DOHH2 (cell line): Measurements from ENCODE around the gene KDM4F.
"Not testable (repeated sequence)": the region's sequence is repeated elsewhere in the genome, so short reads cannot be mapped to it uniquely, and the experiment has no call there.

Experiments
- H3F3A ChIP-seq: fragments of 200-600 bp; sonication (generic), shearing (Covaris generic); 2 replicates; pipeline ENCODE4 v1.6.0; 2016; ENCODE audit warnings: antibody characterized with exemption, mild to moderate bottlenecking; ENCODE audit not compliant: control insufficient read depth, insufficient read depth
- H3K27ac ChIP-seq: fragments of 200-600 bp; sonication (generic); 2 replicates; pipeline ENCODE4 v1.5.1; 2014; ENCODE audit warnings: low read depth, mild to moderate bottlenecking, low read length, moderate library complexity
- H3K27me3 ChIP-seq: fragments of 200-600 bp; sonication (generic); 2 replicates; pipeline ENCODE4 v1.6.1; 2014; ENCODE audit warnings: mild to moderate bottlenecking, low read length, mixed read lengths; ENCODE audit not compliant: control insufficient read depth
- H3K36me3 ChIP-seq: fragments of 200-600 bp; sonication (generic); 2 replicates; pipeline ENCODE4 v1.6.1; 2014; ENCODE audit warnings: mild to moderate bottlenecking, low read length, moderate library complexity, mixed read lengths; ENCODE audit not compliant: control insufficient read depth
- H3K4me1 ChIP-seq: fragments of 200-600 bp; sonication (generic); 2 replicates; pipeline ENCODE4 v1.6.1; 2014; ENCODE audit warnings: mild to moderate bottlenecking, low read length, mixed read lengths; ENCODE audit not compliant: control insufficient read depth
- H3K4me2 ChIP-seq: fragments of 200-600 bp; sonication (generic); 2 replicates; pipeline ENCODE4 v1.6.0; 2014; ENCODE audit warnings: mild to moderate bottlenecking, low read length, moderate library complexity
- H3K4me3 ChIP-seq: fragments of 200-600 bp; sonication (generic); 2 replicates; pipeline ENCODE4 v1.5.1; 2014; ENCODE audit warnings: mild to moderate bottlenecking, low read length, mixed read lengths
- H3K79me2 ChIP-seq: fragments of 200-600 bp; sonication (generic); 2 replicates; pipeline ENCODE4 v1.6.1; 2014; ENCODE audit warnings: mild to moderate bottlenecking, low read length, mixed read lengths; ENCODE audit not compliant: control insufficient read depth
- H3K9me2 ChIP-seq: fragments of 200-600 bp; sonication (generic); replicated peaks from 2 replicates; pipeline ENCODE4 v1.6.1; 2014; ENCODE audit warnings: mild to moderate bottlenecking, low read length, mixed read lengths; ENCODE audit not compliant: control insufficient read depth
- H3K9me3 ChIP-seq: fragments of 200-600 bp; sonication (generic); 2 replicates; pipeline ENCODE4 v1.6.1; 2014; ENCODE audit warnings: antibody characterized with exemption, low read length, mixed read lengths; ENCODE audit not compliant: control insufficient read depth, insufficient read depth
- H4K20me1 ChIP-seq: fragments of 200-600 bp; sonication (generic); 2 replicates; pipeline ENCODE4 v1.6.0; 2014; ENCODE audit warnings: low read depth, mild to moderate bottlenecking, antibody characterized with exemption, low read length, moderate library complexity; ENCODE audit not compliant: control insufficient read depth, insufficient read depth
- EZH2phosphoT487 ChIP-seq: fragments of 200-600 bp; sonication (generic); IDR thresholded peaks from 2 replicates; pipeline ENCODE4 v1.6.1; 2017; ENCODE audit warnings: borderline replicate concordance, mild to moderate bottlenecking, antibody characterized with exemption, low read length, moderate library complexity, mixed read lengths
- TF ChIP-seq, protein P1 (sequence below): fragments of 200-600 bp; sonication (generic); IDR thresholded peaks from one replicate; pipeline ENCODE4 v1.5.1; 2014; ENCODE audit warnings: antibody characterized with exemption, mild to moderate bottlenecking, low read depth, low read length; ENCODE audit not compliant: poor library complexity, severe bottlenecking

The KDM4F gene

GRCh38 chr11:95014184-95014821, 34.9 kb upstream of the KDM4F start:
- Histone ChIP-seq H3K4me1 (no peaks in the 10 kb centered on the region), H3F3A (no peaks in the 10 kb centered on the region), H4K20me1 (no peaks in the 10 kb centered on the region), H3K27ac (no peak overlapping the region), H3K79me2 (no peaks in the 10 kb centered on the region), H3K4me3 (no peak overlapping the region), H3K36me3 (no peaks in the 10 kb centered on the region), H3K27me3 (peaks cover 6% of the 10 kb centered on the region; the same call in 1 of the 2 replicates), H3K4me2 (no peak overlapping the region), H3K9me2 (no peaks in the 10 kb centered on the region), H3K9me3 (no peaks in the 10 kb centered on the region)
- TF ChIP-seq, protein P1, sequence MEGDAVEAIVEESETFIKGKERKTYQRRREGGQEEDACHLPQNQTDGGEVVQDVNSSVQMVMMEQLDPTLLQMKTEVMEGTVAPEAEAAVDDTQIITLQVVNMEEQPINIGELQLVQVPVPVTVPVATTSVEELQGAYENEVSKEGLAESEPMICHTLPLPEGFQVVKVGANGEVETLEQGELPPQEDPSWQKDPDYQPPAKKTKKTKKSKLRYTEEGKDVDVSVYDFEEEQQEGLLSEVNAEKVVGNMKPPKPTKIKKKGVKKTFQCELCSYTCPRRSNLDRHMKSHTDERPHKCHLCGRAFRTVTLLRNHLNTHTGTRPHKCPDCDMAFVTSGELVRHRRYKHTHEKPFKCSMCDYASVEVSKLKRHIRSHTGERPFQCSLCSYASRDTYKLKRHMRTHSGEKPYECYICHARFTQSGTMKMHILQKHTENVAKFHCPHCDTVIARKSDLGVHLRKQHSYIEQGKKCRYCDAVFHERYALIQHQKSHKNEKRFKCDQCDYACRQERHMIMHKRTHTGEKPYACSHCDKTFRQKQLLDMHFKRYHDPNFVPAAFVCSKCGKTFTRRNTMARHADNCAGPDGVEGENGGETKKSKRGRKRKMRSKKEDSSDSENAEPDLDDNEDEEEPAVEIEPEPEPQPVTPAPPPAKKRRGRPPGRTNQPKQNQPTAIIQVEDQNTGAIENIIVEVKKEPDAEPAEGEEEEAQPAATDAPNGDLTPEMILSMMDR: no peak
- no peak for TF ChIP-seq EZH2phosphoT487

- Histone ChIP-seq H3K27ac (no peak overlapping the region), H3K9me3 (no peaks in the 10 kb centered on the region), H4K20me1 (no peaks in the 10 kb centered on the region), H3K9me2 (no peaks in the 10 kb centered on the region), H3K79me2 (no peaks in the 10 kb centered on the region), H3K4me2 (no peak overlapping the region), H3K27me3 (peaks cover 6% of the 10 kb centered on the region; the same call in 1 of the 2 replicates), H3K4me3 (no peak overlapping the region), H3F3A (no peaks in the 10 kb centered on the region), H3K4me1 (no peaks in the 10 kb centered on the region), H3K36me3 (no peaks in the 10 kb centered on the region)
- TF ChIP-seq, protein P1: no peak
- TF ChIP-seq EZH2phosphoT487: no peak
Measured at GRCh38 chr11:95016139-95016538, 33.1 kb upstream of the KDM4F start.

- H3K4me1 ChIP-seq: not testable (repeated sequence)
Measured at GRCh38 chr11:95021468-95021867, 27.8 kb upstream of the KDM4F start.

GRCh38 chr11:95024958-95025357, 24.3 kb upstream of the KDM4F start, which contains the start of gene KDM4E:
Gene KDM4E (plus strand): TSS chr11:95025258. CDS start chr11:95025558, 300 bp downstream.
- no peaks in the 10 kb centered on the region for H3K79me2 ChIP-seq
- no peaks in the 10 kb centered on the region for H3K27me3 ChIP-seq
- no peaks in the 10 kb centered on the region for H3K36me3 ChIP-seq
- TF ChIP-seq EZH2phosphoT487: no peak
- TF ChIP-seq, protein P1: no peak
- H3K4me2 ChIP-seq: no peak within 1 kb of the TSS
- no peak within 1 kb of the TSS for H3K4me3 ChIP-seq
- no peaks in the 10 kb centered on the region for H3K9me3 ChIP-seq
- H4K20me1 ChIP-seq: no peaks in the 10 kb centered on the region
- no peak within 1 kb of the TSS for H3K27ac ChIP-seq
- H3K4me1 ChIP-seq: no peaks in the 10 kb centered on the region
- H3F3A ChIP-seq: no peaks in the 10 kb centered on the region
- H3K9me2 ChIP-seq: no peaks in the 10 kb centered on the region

More at GRCh38 chr11:95021468-95021867, 27.8 kb upstream of the KDM4F start:
- not testable (repeated sequence) for H3K27ac ChIP-seq, H3K9me3 ChIP-seq, H3F3A ChIP-seq, H3K9me2 ChIP-seq, H3K79me2 ChIP-seq, H3K4me2 ChIP-seq, H3K27me3 ChIP-seq, H3K36me3 ChIP-seq, H4K20me1 ChIP-seq, H3K4me3 ChIP-seq

DNA sequence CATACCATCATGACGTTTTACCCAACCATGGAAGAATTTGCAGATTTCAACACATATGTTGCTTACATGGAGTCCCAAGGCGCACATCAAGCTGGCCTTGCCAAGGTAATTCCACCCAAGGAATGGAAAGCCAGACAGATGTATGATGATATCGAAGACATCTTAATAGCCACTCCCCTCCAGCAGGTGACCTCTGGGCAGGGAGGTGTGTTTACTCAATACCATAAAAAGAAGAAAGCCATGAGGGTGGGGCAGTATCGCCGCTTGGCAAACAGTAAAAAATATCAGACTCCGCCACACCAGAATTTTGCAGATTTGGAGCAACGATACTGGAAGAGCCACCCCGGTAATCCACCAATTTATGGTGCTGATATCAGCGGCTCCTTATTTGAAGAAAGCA, 23.6 kb upstream of the KDM4F start:
- not testable (repeated sequence) for H4K20me1 ChIP-seq, H3K27ac ChIP-seq

More for the DNA sequence above, 23.6 kb upstream of the KDM4F start:
- not testable (repeated sequence) for H3K4me1 ChIP-seq, H3K36me3 ChIP-seq, H3K9me2 ChIP-seq, H3K4me3 ChIP-seq, H3K4me2 ChIP-seq, H3F3A ChIP-seq, H3K27me3 ChIP-seq, H3K79me2 ChIP-seq, H3K9me3 ChIP-seq
